AG09309 (cell line): ENCODE data around the gene TPK1.

Experiments used
- DNase-seq: peaks from one replicate; pipeline ENCODE4 v3.0.0-alpha.2; 2010; ENCODE audit warnings: low read depth
- H3K4me3 ChIP-seq: 2 replicates; pipeline ENCODE4 v1.5.1; 2011; ENCODE audit warnings: mild to moderate bottlenecking, low read depth, low read length, moderate library complexity; ENCODE audit not compliant: control insufficient read depth
- CTCF ChIP-seq: IDR thresholded peaks from 2 replicates; pipeline ENCODE4 v1.5.1; 2011; ENCODE audit warnings: mild to moderate bottlenecking, low read depth, low read length, inconsistent platforms; ENCODE audit not compliant: insufficient read depth, control insufficient read depth; ENCODE audit errors: missing control alignments

The TPK1 gene

DNA sequence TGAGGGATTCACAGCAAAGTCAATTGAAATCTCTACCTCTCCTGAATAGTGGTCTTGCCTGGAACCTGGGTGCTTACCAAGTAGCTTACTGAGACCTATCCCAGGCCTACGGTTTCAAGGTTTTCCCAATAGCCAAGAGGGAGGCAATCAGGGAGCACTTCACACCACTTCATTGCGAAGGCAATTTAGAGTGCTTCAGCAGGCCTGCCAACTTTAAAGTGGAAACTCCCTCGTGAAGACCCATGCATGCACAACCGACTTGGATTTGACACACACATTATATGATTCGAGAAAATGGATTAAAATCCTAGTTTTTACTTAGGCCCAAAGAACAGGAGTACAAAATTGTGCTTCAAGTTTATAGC, 380.8 kb downstream of the TPK1 start:
- DNase-seq, result no peak
- no peak for TF ChIP-seq CTCF

DNA sequence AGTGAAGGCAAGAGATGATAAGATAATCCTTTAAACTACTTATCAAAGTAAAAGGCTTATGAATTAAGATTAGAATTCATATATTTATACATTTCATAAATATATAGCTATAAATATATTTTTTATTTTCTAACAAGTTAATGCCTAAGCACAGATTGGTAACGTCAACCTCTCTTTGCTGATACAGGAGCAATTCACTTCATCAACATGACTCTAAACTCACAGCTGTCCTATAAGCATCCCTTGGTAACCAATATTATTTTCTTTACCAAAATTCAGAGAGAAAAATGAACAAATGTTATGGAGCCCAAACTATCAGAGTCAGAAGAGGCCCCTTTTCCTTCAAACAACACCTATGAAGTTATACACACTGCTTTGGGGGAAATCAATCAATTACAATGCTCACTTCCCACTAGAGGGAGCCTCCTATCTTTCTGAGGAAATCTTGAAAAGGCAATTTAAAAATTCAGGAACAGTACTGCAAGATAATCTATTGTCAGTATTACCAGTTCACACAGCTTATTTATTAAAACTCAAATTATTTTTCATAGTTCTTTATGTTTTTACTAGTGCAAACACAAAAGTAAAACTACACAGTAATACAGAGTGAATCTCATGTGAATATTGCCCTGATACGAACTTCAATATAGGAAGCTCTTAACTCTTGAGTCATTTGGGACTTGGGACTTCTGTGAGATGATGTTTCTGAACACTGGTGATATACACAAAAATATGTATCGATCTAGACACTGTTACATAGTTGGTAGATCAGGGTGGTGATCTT, 381.4 kb downstream of the TPK1 start:
- no peak overlapping the region for H3K4me3 ChIP-seq
- no peak for DNase-seq
- no peak for TF ChIP-seq CTCF

More for the DNA sequence above, 380.8 kb downstream of the TPK1 start:
- H3K4me3 ChIP-seq, result no peak overlapping the region

- H3K4me3 ChIP-seq, result no peak overlapping the region
- no peak for TF ChIP-seq CTCF
- DNase-seq, result no peak
Observed at GRCh38 chr7:144452064-144452463, 383.8 kb downstream of the TPK1 start.

GRCh38 chr7:144445590-144445989, 390.3 kb downstream of the TPK1 start:
- TF ChIP-seq CTCF, result no peak
- no peak for DNase-seq
- H3K4me3 ChIP-seq, result no peak overlapping the region

GRCh38 chr7:144439717-144440205, 396.1 kb downstream of the TPK1 start:
- DNase-seq, result no peak
- no peak for TF ChIP-seq CTCF
- no peak overlapping the region for H3K4me3 ChIP-seq

DNA sequence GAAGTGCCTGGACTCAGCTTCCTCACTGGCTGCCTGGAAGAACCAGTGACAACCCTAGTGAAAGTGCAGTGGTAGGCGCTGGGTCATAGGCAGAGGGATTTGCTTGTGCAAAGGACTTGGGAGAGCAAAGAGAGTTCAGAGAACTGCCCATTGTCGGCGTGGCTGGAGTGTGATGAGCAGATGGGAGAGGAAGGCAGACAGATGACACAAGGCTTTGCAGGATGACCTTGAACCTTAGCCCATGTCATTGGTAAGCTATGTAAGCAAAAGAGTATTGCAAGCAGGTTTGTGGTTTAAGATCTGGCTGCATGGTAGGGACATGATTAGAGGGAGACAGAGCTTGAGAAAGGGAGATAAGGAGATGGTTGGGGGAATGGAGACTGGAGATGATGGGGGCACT, 397.1 kb downstream of the TPK1 start:
- H3K4me3 ChIP-seq, result no peak overlapping the region
- TF ChIP-seq CTCF, result no peak
- no peak for DNase-seq
